NCI-H1694 (cell line): ENCODE results near the gene TLR1.
"Not testable (repeated sequence)": the region's sequence is repeated elsewhere in the genome, so short reads cannot be mapped to it uniquely, and the experiment has no call there.

Experiments
- DNase-seq: peaks from one replicate; lab custom pipeline; 2025; lab: John Stamatoyannopoulos, UW

Gene TLR1, protein sequence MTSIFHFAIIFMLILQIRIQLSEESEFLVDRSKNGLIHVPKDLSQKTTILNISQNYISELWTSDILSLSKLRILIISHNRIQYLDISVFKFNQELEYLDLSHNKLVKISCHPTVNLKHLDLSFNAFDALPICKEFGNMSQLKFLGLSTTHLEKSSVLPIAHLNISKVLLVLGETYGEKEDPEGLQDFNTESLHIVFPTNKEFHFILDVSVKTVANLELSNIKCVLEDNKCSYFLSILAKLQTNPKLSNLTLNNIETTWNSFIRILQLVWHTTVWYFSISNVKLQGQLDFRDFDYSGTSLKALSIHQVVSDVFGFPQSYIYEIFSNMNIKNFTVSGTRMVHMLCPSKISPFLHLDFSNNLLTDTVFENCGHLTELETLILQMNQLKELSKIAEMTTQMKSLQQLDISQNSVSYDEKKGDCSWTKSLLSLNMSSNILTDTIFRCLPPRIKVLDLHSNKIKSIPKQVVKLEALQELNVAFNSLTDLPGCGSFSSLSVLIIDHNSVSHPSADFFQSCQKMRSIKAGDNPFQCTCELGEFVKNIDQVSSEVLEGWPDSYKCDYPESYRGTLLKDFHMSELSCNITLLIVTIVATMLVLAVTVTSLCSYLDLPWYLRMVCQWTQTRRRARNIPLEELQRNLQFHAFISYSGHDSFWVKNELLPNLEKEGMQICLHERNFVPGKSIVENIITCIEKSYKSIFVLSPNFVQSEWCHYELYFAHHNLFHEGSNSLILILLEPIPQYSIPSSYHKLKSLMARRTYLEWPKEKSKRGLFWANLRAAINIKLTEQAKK

DNA sequence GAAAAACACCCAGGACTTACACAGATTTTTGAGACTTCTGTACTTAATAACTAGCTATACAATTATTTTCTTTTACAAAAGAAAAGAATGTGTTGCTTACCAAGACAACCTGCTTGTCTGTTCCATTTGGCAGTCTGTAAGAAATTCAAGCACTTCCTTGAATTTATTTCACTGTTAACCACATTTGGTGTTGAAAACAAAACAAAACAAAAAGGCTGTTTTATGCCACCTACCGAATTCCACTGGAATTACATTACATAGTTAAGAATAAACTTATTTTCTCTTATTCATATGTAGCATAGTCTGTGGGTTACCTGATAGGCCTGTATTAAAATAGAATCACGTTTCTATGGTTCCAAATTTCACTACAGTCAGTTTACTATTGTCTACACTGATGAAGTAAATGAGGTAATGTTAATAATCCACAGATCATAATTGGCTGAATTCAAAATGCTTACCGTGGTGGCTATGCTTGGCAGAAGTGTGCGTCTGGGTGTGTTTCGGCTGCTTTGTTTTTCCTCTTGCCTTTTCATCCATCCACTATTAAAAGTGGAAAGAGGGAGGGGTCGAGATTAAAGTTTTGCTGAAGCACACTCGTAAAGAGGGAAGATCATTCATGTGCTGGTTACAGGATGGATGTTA is at the start of gene TLR1:
Gene TLR1 (minus strand): TSS at position 138 of the 642 bp plus-strand sequence. CDS start 5,960 bp downstream, outside the sequence.
- DNase-seq: peak; percentile 4

DNA sequence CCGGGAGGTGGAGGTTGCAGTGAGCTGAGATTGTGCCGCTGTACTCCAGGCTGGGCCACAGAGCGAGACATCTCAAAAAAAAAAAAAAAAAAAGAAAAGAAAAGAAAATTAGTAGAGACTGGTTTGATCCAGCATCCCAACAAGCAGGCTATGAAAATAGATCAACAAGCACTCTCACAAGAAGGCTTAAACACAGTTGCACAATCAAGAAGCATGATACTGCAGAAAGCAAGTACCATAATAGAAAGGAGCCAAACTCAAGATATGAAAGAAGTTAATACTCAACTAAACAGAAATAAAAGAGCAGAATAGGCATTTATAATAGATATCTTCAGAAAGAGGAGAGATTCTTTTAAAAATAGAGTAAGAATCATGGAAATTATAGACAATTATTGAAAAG is 41.4 kb upstream of the TLR1 start:
- DNase-seq: no peak

DNA sequence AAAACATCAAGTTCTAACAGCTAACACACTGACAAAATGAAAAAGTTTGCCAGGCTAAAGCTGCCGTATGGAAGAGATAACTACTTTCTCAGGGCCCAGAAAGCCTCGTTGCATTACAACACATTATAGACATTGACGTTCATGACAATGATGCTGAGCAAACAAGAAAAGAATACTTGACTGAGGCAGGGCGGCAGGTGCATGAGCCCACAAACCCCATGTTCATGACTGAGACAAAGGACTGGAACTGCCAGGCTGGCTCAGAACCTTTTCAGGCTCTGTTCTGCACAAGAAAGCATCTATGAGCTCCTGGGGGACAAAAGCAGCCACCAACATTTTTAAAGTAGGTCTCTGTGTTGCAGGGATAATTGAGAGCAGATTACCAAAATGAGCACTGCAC is 38.4 kb upstream of the TLR1 start:
- DNase-seq: no peak

DNA sequence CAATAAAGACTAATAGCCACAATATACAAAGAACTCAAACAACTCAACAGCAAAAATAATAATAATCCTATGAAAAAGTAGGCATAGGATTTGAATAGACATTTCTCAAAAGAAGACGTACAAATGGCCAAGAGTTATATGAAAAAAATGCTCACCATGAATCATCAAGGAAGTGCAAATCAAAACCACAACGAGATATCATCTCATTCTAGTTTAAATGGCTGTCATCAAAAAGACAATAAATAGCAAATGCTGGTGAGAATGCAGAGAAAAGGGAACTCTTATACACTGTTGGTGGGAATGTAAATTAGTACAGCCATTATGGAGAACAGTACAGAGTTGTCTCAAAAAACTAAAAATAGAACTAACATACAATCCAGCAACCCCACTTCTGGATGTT is 33.3 kb upstream of the TLR1 start:
- DNase-seq: no peak

DNA sequence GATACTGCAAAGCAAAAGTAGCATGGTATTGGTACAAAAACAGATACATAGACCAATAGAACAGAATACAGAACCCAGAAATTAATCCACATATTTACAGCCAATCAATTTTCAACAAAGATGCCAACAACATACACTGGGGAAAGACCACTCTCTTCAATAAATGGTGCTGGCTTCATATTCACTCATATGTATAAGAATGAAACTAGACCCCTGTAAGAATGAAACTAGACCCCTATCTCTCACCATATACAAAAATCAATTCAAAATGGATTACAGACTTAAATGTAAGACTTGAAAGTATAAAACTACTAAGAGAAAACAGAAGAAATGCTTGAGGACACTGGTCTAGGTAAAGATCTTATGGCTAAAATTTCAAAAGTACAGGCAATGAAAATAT is 32.7 kb upstream of the TLR1 start:
- no peak for DNase-seq

DNA sequence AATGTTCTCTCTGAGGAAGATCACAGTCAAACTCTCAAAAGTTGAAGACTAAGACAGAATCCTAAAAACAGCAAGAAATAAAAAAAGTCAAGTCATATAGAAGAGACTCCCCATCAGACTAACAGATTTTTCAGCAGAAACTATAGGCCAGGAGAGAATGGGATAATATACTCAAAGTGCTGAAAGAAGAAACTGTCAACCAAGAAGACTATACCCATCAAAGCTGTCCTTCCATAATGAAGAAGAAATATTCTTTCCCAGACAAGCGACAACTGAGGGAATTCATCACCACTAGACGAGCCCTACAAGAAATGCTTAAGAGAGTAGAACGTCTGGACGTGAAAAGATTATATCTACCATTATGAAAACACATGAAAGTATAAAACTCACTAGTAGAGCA is 30.0 kb upstream of the TLR1 start:
- DNase-seq: no peak

DNA sequence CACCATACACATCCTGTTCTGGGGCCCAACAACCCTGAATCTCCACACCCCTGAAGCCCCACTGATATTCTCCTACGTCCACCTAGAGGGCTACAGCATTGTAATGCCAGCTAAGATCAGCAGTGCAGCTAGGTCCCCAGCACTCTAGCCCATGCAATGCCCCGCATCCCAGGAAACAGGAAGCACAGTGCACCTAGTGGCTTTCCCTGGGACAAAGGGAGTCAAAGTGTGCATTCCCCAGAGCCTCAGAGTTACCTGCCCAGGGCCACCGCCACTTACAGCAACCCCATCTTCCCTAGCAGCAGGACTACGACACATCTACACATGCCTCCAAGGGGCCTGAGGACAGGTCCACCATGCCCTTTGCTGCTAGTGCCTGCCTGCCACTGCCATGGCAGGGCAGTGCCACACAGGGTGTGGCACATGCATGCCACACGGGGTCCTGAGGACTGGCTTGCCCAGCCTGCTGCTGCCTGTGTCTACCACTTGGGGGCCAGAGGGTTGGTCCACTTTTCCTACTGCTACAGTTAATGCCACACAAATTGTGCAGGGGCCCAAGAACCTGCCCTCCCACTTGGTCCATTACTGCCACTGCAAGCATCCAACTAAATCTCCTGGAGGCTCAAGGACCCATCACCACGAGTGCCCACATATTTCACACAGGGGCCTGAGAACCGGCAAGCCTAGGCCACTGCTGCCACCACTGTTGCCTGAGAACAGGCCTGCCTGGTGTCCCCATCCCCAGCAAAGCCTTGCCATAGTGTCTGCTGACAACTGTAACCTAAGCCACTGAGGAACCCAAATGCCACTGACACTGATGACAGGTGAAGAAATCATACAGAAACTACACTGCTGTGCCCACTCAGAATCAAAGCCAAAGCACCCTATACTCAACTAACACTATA is 28.3 kb upstream of the TLR1 start:
- DNase-seq: no peak

DNA sequence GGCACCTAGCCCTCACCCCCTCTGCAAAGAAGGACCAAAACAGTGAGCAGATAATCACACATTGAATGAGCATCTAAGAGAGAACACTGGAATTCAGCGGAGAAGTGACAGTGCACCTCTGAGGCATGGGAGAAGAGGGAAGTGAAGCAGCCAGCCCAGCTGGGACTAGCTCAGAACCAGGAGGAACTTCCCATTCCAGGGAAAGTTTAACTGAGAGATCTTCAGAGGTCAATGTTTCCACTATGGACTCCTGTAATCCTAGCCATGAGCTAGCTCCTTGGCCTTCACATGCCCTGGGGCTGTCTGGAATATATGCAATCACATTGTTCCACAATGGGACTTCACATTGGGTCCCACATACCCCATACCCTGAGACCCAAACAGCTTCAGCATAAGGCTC is 27.6 kb upstream of the TLR1 start:
- DNase-seq: no peak

DNA sequence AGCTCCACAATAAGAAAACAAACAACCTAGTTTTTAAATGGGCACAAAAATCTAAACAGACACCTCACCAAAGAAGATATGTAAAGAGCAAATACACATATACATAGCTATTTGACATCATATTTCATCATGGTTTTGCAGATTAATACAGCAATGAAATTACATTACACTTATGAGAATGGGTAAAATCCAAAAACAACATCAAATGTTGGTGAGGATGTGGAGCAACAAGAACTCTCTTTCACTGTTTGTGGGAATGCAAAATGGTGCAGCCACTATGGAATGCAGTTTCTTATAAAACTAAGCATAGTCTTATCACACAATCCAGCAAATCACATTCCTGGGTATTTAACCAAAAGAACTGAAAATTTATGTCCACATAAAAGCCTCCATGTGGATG is 27.1 kb upstream of the TLR1 start:
- DNase-seq: no peak

DNA sequence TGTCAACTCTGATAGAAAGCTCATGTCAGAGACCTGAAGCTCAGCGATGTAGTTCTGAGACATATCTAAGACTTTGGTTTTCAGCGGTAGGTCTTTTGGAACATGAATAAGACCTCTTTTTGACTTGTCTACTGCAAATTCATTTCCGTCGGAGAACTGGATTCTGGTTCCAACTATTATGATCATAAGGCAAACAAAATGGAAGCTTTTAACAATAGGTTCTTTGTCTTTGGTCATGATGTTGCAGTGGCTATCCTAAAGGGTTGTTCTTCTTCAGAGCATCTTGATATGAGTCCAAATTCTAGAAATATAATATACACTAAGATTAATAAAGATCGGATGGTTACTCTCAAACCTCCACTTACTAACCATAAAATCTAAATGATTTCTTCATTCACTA is 24.6 kb upstream of the TLR1 start:
- DNase-seq: no peak

DNA sequence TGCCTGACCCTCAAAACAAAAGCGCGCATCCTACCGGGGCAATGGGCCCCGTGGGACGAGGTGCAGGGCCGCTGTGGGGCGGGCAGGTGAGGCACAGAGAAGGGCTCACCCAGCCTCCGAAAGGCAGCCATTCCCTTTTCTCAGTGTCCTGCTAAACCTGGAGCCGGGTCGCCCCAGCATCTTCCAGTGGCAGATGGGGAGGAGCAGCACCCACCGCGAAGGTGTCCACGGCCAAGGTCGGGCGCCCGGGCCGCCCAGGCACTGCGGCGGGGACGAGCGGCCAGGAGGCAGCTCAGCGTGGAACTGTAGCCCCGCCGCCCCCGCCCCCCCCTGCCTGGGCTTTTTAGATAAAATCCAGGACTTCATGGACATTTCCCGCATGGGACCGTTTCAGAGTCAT is 19.2 kb upstream of the TLR1 start:
- no peak for DNase-seq

DNA sequence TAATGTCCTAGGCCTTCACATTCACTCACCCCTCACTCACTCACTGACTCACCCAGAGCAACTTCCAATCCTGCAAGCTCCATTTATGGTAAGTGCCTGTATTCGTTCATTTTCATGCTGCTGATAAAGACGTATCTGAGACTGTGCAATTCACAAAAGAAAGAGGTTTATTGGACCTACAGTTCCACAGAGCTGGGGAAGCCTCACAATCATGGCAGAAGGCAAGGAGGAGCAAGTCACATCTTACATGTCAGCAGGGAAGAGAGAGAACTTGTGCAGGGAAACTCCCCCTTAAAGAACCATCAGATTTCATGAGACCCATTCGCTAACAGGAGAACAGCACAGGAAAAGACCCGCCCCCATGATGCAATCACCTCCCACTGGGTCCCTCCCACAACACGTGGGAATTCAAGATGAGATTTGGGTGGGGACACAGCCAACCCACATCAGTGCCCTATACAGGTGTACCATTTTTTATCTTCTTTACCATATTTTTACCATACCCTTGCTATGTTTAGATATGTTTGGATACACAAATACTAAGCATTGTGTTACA is 18.2 kb upstream of the TLR1 start:
- no peak for DNase-seq

DNA sequence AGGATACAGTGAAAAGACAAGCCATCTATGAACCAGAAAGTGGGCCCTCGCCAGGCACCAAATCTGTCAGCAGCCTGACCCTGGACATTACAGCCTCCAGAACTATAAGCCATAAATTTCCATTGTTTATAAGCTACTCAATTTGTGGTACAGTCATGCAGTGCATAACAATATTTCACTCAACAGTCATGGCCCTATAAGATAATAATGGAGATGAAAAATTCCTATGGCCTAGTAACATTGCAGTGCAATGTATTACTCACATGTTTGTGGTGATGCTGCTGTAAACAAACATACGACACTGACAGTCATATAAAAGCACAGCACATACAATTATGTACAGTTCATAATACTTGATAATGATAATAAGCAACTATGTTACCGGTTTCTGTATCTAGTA is 17.1 kb upstream of the TLR1 start:
- no peak for DNase-seq

DNA sequence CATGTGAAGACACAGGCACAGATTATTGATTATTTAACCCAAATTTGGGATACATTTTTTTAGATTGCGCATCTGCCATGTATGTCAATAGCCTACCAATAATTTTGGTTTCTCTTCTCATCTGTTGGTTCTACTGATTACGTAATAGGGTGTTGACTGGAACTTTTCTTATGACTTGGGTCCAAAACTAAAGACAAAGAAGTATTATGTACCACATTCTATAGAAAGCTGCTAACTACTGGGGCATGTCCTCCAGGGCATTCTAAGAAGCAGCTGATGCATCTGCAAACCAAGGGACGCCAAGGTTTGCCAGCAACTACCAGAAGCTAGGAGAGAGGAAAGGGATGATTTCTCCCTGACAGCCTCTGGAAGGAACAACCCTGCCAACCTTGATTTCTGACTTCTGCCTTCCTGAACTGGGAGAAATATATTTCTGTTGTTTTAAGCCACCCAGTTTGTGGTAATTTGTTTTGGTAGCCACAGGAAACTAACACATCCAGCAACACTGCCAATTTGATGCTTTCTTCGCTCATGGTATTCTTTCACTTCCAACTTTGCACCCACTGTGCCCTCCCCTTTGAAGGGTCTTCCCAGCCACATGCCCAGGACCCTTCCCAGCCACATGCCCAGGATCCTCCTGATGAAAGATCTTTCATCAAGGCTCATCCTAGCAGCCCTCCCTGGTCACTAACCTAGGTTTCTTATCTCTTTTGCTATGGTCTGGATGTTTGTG is 15.9 kb upstream of the TLR1 start:
- no peak for DNase-seq

DNA sequence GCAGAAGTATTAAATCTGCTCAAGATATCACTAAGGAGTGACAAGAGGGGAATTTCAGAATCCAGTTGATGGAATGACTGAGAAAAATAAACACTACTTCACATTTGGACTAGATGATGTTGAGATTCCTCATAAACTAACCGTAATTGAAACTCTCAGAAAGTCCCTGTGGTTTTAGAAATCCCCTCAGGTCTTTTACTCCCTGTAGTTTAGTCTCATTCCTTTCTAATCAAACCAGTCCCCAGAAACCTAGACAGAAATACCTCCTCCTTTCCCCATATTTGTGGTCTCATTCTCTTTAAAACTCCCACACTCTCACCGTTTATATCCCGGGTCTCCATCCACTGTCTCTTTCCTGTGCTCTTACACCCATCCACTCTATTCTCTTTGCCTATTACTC is 15.0 kb upstream of the TLR1 start:
- no peak for DNase-seq

DNA sequence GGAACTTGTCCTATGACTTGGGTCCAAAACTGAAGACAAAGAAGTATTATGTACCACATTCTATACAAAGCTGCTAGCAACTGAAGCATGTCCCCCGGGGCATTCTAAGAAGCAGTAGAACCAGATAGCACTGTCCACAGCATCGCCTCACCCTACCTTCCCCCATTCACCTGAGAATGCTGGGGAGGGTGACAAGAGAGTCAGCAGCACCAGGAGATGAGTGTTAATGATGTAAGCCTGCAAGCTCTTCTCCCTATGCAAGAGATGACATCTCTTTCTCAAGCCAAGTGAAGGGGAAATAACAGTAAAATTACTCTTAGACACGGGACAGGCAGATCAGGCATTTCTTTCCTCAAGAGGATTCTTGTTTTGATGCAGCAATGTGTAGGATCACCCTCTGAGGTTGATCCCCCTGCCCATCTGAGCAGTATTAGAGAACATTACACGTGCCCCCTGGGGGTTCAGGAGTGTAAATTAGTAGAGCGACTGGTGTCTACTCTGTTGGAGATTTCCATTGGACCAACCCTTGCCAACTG is 13.9 kb upstream of the TLR1 start:
- DNase-seq: no peak

DNA sequence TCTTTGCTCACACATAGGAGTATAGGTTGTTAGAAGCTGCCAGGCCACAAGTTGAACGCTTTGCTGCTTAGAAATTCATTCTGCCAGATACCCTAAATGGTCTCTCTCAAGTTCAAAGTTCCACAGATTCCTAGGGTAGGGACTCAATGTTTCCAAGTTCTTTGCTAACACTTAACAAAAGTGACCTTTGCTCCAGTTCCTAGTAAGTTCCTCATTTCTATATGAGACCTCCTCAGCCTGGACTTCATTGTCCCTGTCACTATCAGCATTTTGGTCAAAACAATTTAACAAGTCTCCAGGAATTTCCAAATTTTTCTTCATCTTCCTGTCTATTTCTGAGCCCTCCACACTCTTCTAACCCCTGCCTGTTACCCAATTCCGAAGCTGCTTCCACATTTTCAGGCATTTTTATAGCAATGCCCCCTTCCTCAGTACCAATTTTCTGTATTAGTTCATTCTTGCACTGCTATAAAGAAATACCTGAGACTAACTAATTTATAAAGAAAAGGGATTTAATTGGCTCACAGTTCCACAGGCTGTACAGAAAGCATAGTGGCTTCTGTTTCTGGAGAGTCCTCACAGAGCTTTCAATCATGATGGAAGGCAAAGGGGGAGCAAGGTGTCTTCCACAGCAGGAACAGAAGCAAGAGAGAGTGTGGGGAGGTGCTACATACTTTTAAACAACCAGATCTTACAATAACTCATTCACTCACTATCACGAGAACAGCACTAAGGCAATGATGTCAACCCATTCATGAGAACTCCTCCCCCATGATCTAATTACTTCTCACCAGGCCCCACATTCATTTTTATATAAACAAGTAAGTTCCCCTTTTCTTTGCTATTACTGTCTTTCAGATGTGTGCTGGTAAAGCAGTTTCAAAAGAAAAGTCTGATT is 11.5 kb upstream of the TLR1 start:
- no peak for DNase-seq

DNA sequence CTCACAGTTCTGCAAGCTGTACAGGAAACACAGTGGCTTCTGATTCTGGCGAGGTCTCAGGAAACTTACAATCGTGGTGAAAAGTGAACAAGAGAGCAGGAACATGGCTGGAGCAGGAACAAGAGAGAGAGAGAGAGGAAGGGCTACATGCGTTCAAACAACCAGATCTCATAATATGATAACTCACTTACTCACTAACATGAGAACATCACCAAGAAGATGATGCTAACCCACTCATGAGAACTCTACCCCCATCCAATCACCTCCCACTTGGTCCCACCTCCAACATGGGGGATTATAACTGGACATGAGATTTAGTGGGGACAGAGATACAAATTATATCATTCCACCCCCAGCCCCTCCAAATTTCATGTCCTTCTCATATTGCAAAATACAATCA is 9.8 kb upstream of the TLR1 start:
- DNase-seq: no peak

DNA sequence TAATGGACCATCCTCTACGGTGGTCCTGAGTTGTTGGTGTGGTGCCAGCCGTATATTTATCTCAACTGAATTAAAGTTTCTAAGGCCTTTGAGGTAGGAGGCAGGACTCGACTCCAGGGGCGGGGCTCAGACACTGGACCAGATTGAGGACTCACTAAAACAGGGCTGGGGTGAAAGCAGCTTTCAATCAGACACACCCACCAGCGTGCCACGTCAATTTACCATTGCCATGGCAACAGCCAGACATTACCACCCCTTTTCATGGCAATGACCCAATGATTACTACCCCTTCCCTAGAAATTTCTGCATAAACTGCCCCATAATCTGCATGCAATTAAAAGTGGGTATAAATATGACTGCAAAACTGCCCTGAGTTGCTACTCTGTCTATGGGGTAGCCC is 6.7 kb upstream of the TLR1 start:
- DNase-seq: no peak

DNA sequence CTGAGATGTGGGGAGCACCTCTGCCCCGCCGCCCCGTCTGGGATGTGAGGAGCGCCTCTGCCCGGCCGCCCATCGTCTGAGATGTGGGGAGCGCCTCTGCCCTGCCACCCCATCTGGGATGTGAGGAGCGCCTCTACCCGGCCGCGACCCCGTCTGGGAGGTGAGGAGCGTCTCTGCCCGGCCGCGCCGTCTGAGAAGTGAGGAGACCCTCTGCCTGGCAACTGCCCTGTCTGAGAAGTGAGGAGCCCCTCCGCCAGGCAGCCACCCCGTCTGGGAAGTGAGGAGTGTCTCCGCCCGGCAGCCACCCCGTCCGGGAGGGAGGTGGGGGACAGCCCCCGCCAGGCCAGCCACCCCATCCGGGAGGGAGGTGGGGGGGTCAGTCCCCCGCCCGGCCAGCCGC is 2.9 kb upstream of the TLR1 start:
- DNase-seq: not testable (repeated sequence)
